Measurements from ENCODE around the gene WNK2.

DNA sequence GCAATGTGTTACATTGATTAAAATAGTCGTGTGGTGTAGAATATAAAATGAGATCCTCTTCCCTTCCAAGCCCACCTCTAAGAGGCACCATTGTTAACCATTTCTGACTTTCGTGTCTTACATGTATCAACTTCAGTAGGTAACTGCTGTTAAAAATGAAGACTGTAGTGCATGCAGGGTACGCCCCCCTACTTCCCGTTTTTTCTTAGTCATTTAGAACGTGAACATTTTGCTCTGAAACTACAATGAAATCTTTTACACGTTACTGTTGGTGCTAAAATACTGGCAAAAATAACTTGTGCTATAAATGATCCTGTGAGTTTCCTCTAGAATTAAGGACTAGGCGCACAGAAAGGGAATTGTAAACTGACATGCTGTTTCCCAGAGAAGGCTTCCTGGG, 41.5 kb downstream of the WNK2 start:
- TF ChIP-seq, protein P1, sequence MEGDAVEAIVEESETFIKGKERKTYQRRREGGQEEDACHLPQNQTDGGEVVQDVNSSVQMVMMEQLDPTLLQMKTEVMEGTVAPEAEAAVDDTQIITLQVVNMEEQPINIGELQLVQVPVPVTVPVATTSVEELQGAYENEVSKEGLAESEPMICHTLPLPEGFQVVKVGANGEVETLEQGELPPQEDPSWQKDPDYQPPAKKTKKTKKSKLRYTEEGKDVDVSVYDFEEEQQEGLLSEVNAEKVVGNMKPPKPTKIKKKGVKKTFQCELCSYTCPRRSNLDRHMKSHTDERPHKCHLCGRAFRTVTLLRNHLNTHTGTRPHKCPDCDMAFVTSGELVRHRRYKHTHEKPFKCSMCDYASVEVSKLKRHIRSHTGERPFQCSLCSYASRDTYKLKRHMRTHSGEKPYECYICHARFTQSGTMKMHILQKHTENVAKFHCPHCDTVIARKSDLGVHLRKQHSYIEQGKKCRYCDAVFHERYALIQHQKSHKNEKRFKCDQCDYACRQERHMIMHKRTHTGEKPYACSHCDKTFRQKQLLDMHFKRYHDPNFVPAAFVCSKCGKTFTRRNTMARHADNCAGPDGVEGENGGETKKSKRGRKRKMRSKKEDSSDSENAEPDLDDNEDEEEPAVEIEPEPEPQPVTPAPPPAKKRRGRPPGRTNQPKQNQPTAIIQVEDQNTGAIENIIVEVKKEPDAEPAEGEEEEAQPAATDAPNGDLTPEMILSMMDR (IDR thresholded peaks at IDR 0.05; ENCODE audit: insufficient read depth, low read length, poor library complexity, severe bottlenecking) = no peak
- TF ChIP-seq EZH2phosphoT487 (conservative IDR thresholded peaks at IDR 0.05; ENCODE audit: low read length) = no peak
